ES-I3 (cell line): ENCODE results near the gene MTG2.

Experiments used
- H3K36me3 ChIP-seq: 2 replicates; pipeline ENCODE4 v1.6.1; 2013; ENCODE audit warnings: mild to moderate bottlenecking, low read length, control low read depth, moderate library complexity; ENCODE audit not compliant: insufficient read depth
- H3K4me1 ChIP-seq: 2 replicates; pipeline ENCODE4 v1.6.1; 2013; ENCODE audit warnings: mild to moderate bottlenecking, control low read depth, low read length; ENCODE audit not compliant: insufficient read depth
- H3K9ac ChIP-seq: 2 replicates; pipeline ENCODE4 v1.6.1; 2013; ENCODE audit warnings: low read depth, mild to moderate bottlenecking, low read length, moderate library complexity
- H3K9me3 ChIP-seq: 2 replicates; pipeline ENCODE4 v1.6.1; 2013; ENCODE audit warnings: mild to moderate bottlenecking, low read length, moderate library complexity; ENCODE audit not compliant: control insufficient read depth, insufficient read depth

The MTG2 gene

GRCh38 chr20:62151225-62151624 lies 31.6 kb upstream of the MTG2 start:
- peaks cover 21% of the 10 kb centered on the region for H3K4me1 ChIP-seq
- 0 out of 2 replicates have a peak, but pooled peaks cover 2% of the 10 kb centered on the region for H3K36me3 ChIP-seq
- H3K9me3 ChIP-seq, result no peaks in the 10 kb centered on the region
- H3K9ac ChIP-seq, result no peak overlapping the region

- no peak overlapping the region for H3K9ac ChIP-seq
- H3K4me1 ChIP-seq, result peaks cover 27% of the 10 kb centered on the region
- 0 out of 2 replicates have a peak, but pooled peaks cover 2% of the 10 kb centered on the region for H3K36me3 ChIP-seq
- no peaks in the 10 kb centered on the region for H3K9me3 ChIP-seq
Observed at GRCh38 chr20:62151835-62152364, 30.9 kb upstream of the MTG2 start.

GRCh38 chr20:62155428-62156253 lies 27.2 kb upstream of the MTG2 start:
- Histone ChIP-seq H3K9ac (no peak overlapping the region), H3K9me3 (no peaks in the 10 kb centered on the region), H3K4me1 (peaks cover 17% of the 10 kb centered on the region), H3K36me3 (0 out of 2 replicates have a peak, but pooled peaks cover 2% of the 10 kb centered on the region)

- Histone ChIP-seq H3K9ac (no peak overlapping the region), H3K36me3 (0 out of 2 replicates have a peak, but pooled peaks cover 2% of the 10 kb centered on the region), H3K4me1 (peaks cover 17% of the 10 kb centered on the region)
Observed at GRCh38 chr20:62156254-62156556, 26.6 kb upstream of the MTG2 start.

GRCh38 chr20:62156592-62157386 lies 26.0 kb upstream of the MTG2 start:
- Histone ChIP-seq H3K36me3 (peaks cover 5% of the 10 kb centered on the region; the same call in 1 of the 2 replicates), H3K4me1 (peaks cover 17% of the 10 kb centered on the region), H3K9ac (no peak overlapping the region), H3K9me3 (no peaks in the 10 kb centered on the region)

More at GRCh38 chr20:62156254-62156556, 26.6 kb upstream of the MTG2 start:
- H3K9me3 ChIP-seq, result no peaks in the 10 kb centered on the region

- H3K9ac ChIP-seq, result no peak overlapping the region
- peaks cover 5% of the 10 kb centered on the region; the same call in 1 of the 2 replicates for H3K36me3 ChIP-seq
- H3K9me3 ChIP-seq, result no peaks in the 10 kb centered on the region
- H3K4me1 ChIP-seq, result peaks cover 17% of the 10 kb centered on the region
Observed at GRCh38 chr20:62157387-62158087, 25.3 kb upstream of the MTG2 start.

- H3K36me3 ChIP-seq, result peaks cover 5% of the 10 kb centered on the region; the same call in 1 of the 2 replicates
- H3K4me1 ChIP-seq, result peaks cover 17% of the 10 kb centered on the region
- H3K9me3 ChIP-seq, result no peaks in the 10 kb centered on the region
- H3K9ac ChIP-seq, result no peak overlapping the region
Observed at GRCh38 chr20:62158088-62158400, 24.8 kb upstream of the MTG2 start.

- Histone ChIP-seq H3K4me1 (peaks cover 17% of the 10 kb centered on the region), H3K9me3 (no peaks in the 10 kb centered on the region), H3K36me3 (peaks cover 2% of the 10 kb centered on the region; the same call in 1 of the 2 replicates), H3K9ac (no peak overlapping the region)
Observed at GRCh38 chr20:62158541-62158940, 24.3 kb upstream of the MTG2 start.

GRCh38 chr20:62159052-62159451 lies 23.8 kb upstream of the MTG2 start:
- peaks cover 17% of the 10 kb centered on the region for H3K4me1 ChIP-seq
- no peak overlapping the region for H3K9ac ChIP-seq
- no peaks in the 10 kb centered on the region for H3K9me3 ChIP-seq
- peaks cover 2% of the 10 kb centered on the region; the same call in 1 of the 2 replicates for H3K36me3 ChIP-seq

GRCh38 chr20:62159839-62160238 lies 23.0 kb upstream of the MTG2 start:
- Histone ChIP-seq H3K9ac (no peak overlapping the region), H3K9me3 (no peaks in the 10 kb centered on the region), H3K4me1 (peaks cover 15% of the 10 kb centered on the region), H3K36me3 (peaks cover 2% of the 10 kb centered on the region; the same call in 1 of the 2 replicates)

- Histone ChIP-seq H3K4me1 (peaks cover 11% of the 10 kb centered on the region), H3K9me3 (no peaks in the 10 kb centered on the region), H3K36me3 (peaks cover 2% of the 10 kb centered on the region; the same call in 1 of the 2 replicates), H3K9ac (no peak overlapping the region)
Observed at GRCh38 chr20:62160253-62160652, 22.6 kb upstream of the MTG2 start.

GRCh38 chr20:62160876-62161275 lies 22.0 kb upstream of the MTG2 start:
- Histone ChIP-seq H3K9ac (no peak overlapping the region), H3K9me3 (no peaks in the 10 kb centered on the region), H3K4me1 (peaks cover 6% of the 10 kb centered on the region; the same call in 1 of the 2 replicates), H3K36me3 (peaks cover 6% of the 10 kb centered on the region)

- Histone ChIP-seq H3K36me3 (peaks cover 6% of the 10 kb centered on the region), H3K9ac (no peak overlapping the region), H3K9me3 (no peaks in the 10 kb centered on the region), H3K4me1 (peaks cover 4% of the 10 kb centered on the region; the same call in 1 of the 2 replicates)
Observed at GRCh38 chr20:62161347-62161746, 21.5 kb upstream of the MTG2 start.
